Pancreas (tissue), 10 donors: Measurements from ENCODE around the gene CAMSAP3. TPM values are rescaled to one million over a fixed set of nuclear protein-coding genes. Genes with fewer than 3 reads are reported as not detected.

Source experiments
- ATAC-seq, 4 donors: fragments of 200-7000 bp; cut with Tn5 transposase; one replicate each; pipeline versions ENCODE4 v1.8.0 to v1.9.1; 2020; ENCODE audit warnings: mild to moderate bottlenecking in 4 of 4, moderate library complexity in 4 of 4
- DNase-seq, 6 donors: peaks; one replicate each; pipeline ENCODE4 v3.0.0-alpha.2; 2020
- FAIRE-seq: peaks from 2 replicates; lab custom pipeline; 2012; peaks lifted over from hg19 to GRCh38; lab: Jason Lieb, UNC
- H3K27ac ChIP-seq, 4 donors: fragments of 200-600 bp; sonication (generic); 1 replicate in 3 of 4; 2 replicates in 1 of 4; pipeline versions ENCODE4 v1.5.0 to v1.8.0; 2020
- H3K27me3 ChIP-seq, 4 donors: fragments of 200-600 bp; one replicate each; pipeline ENCODE4 v1.8.0; 2021
- H3K36me3 ChIP-seq, 3 donors: fragments of 200-600 bp; sonication (generic) in 1 of 3; one replicate each; pipeline versions ENCODE4 v1.5.0 to v1.8.0; 2020 to 2021
- H3K4me1 ChIP-seq, 3 donors: fragments of 200-600 bp; one replicate each; pipeline ENCODE4 v1.8.0; 2021
- H3K4me3 ChIP-seq, 4 donors: fragments of 200-600 bp; sonication (generic) in 2 of 4; one replicate each; pipeline versions ENCODE4 v1.5.0 to v1.8.0; 2020 to 2021
- H3K9me3 ChIP-seq, 4 donors: fragments of 200-600 bp; one replicate each; pipeline ENCODE4 v1.8.0; 2021
- WGBS, 2 donors: extraction: QIAGEN DNeasy Blood & Tissue Kit; methylation state at CpG; one replicate each; pipeline ENCODE4 v1.1.7; 2013; 5-methylcytosine and 5-hydroxymethylcytosine counted together
- intact Hi-C, 3 donors: fragments of 100-400 bp; cut with DNase I; formaldehyde crosslinking; loops; one replicate each; pipeline versions ENCODE4 v1.11.1 to v1.14.2; 2022
- polyA plus RNA-seq, 2 donors: library from polyadenylated mRNA; stranded (reverse); fragments of 200-250 nt; gene quantifications; one replicate each; pipeline ENCODE4 v1.2.3, GENCODE V29; 2013
- total RNA-seq, 6 donors: library from RNA; stranded (reverse); fragmentation: NEBNext Ultra II Directional in 4 of 6; extraction: Animal tissue kit (Norgen Biotek cat#: 25700) in 4 of 6; gene quantifications; one replicate each; pipeline versions ENCODE4 v1.2.1 to v1.2.4, GENCODE V29; 2021 to 2023
- TF ChIP-seq, protein P1 (sequence below), 4 donors: fragments of 200-600 bp; sonication (generic) in 3 of 4; IDR thresholded peaks; one replicate each; pipeline versions ENCODE4 v1.5.0 to v1.8.0; 2021; ENCODE audit warnings: antibody characterized with exemption in 4 of 4
- donor health status: healthy with polysubstance abuse.
- donor health status: DM: no; HTN: no; CAD: no; lungs with moderate emphysema.
- donor health status: DM: no; HTN: no; CAD: no.
- donor health status: control.
- donor health status: control.
- donor health status: Bipolar disorder and iron deficiency.
- donor health status: DM: yes; HTN: yes; CAD: no.
- donor health status: DM: no; HTN: no; CAD: no.
- donor health status: DM: no; HTN: no; CAD: no.
- donor health status: DM: yes; HTN: yes; CAD: no.

CAMSAP3 gene
- total and polyA plus RNA-seq, 8 donors = 12.1 to 64.5 (median 23.5) TPM

DNA sequence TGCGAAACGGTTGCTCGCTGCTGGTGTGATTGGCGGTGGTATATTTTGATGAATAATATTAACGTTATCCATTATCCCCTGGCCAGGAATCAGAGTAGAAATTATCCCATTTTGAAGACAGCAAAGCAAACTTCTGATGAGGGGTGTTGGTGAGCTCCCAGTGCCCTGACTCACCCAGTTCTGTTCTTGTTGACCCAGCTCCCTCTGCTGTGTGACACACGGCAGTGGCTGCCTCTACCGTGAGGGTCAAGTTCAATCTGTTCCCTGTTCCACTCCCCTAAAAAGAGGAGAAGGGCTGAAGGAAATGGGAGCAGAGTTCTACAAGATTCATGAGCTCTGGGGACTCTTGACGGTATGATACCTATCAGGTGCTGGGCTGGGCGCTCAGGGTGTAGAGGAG, 2.0 kb downstream of the CAMSAP3 start:
- WGBS, 2 donors = 61 to 67% methylated on average over 9 of the region's 9 CpGs
- peak in 3 of 4 donors; percentile 33 to 35 (median 33) for ATAC-seq
- FAIRE-seq = no peak
- Histone ChIP-seq H3K27me3 (no peaks in the 10 kb centered on the region), H3K4me1 (peaks cover 5 to 10% (median 5%) of the 10 kb centered on the region in 3 donors), H3K27ac (no peak overlapping the region), H3K4me3 (no peak overlapping the region), H3K9me3 (no peaks in the 10 kb centered on the region), H3K36me3 (no peaks in the 10 kb centered on the region)
- intact Hi-C loops = no loop called here
- DNase-seq = peak in 1 of 6 donors; percentile 41
- TF ChIP-seq, protein P1, sequence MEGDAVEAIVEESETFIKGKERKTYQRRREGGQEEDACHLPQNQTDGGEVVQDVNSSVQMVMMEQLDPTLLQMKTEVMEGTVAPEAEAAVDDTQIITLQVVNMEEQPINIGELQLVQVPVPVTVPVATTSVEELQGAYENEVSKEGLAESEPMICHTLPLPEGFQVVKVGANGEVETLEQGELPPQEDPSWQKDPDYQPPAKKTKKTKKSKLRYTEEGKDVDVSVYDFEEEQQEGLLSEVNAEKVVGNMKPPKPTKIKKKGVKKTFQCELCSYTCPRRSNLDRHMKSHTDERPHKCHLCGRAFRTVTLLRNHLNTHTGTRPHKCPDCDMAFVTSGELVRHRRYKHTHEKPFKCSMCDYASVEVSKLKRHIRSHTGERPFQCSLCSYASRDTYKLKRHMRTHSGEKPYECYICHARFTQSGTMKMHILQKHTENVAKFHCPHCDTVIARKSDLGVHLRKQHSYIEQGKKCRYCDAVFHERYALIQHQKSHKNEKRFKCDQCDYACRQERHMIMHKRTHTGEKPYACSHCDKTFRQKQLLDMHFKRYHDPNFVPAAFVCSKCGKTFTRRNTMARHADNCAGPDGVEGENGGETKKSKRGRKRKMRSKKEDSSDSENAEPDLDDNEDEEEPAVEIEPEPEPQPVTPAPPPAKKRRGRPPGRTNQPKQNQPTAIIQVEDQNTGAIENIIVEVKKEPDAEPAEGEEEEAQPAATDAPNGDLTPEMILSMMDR (IDR thresholded peaks at IDR 0.05) = no peak

DNA sequence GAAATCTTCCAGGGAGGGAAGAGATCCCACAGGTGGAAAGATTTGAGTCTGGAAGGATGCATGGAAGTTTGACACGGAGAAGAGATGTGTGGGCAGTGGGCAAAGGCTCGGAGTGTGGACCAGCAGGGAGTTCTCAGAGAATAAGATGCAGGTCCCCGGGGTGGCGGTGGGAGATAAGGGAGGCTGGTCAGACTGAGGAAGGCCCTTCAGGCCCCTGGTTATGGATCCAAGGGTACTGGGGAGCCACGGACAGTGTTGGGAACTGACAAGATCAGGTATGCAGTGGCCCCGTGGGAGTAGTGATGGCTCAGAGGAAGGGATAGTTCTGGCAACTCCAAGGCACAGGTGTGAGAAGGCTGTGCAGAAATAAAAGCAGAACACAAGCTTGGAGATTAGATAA, 2.5 kb downstream of the CAMSAP3 start:
- 64 to 71% methylated on average over 6 of the region's 6 CpGs for WGBS, 2 donors
- no peak overlapping the region for H3K4me3 ChIP-seq
- H3K9me3 ChIP-seq = no peaks in the 10 kb centered on the region
- no peak overlapping the region for H3K27ac ChIP-seq
- peaks cover 5 to 13% (median 5%) of the 10 kb centered on the region in 3 donors for H3K4me1 ChIP-seq
- intact Hi-C loops = no loop called here
- no peaks in the 10 kb centered on the region for H3K36me3 ChIP-seq
- peak in 1 of 6 donors; percentile 13 for DNase-seq
- no peak for FAIRE-seq
- TF ChIP-seq, protein P1 (IDR thresholded peaks at IDR 0.05) = no peak
- no peaks in the 10 kb centered on the region for H3K27me3 ChIP-seq
- ATAC-seq = no peak

DNA sequence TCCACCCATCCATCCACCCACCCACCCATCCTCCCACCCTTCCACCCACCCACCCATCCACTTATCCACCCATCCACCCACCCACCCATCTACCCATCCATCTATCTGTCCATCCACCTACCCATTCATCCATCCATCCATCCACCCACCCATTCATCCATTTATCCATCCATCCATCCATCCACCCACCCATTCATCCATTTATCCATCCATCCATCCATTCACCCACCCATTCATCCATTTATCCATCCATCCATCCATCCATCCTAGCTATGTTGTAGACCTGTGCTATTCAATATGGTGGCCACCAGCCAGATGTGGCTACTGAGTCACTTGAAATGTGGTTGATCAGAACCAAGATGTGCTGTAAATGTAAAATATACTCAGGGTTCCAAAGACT, 5.1 kb downstream of the CAMSAP3 start:
- intact Hi-C loops = no loop called here
- TF ChIP-seq, protein P1 (IDR thresholded peaks at IDR 0.05) = no peak
- Histone ChIP-seq H3K36me3 (no peaks in the 10 kb centered on the region), H3K4me1 (peaks cover 5 to 13% (median 5%) of the 10 kb centered on the region in 3 donors), H3K9me3 (no peaks in the 10 kb centered on the region), H3K4me3 (no peak overlapping the region), H3K27me3 (no peaks in the 10 kb centered on the region), H3K27ac (no peak overlapping the region)
- ATAC-seq (no peak), DNase-seq (no peak), FAIRE-seq (no peak)

DNA sequence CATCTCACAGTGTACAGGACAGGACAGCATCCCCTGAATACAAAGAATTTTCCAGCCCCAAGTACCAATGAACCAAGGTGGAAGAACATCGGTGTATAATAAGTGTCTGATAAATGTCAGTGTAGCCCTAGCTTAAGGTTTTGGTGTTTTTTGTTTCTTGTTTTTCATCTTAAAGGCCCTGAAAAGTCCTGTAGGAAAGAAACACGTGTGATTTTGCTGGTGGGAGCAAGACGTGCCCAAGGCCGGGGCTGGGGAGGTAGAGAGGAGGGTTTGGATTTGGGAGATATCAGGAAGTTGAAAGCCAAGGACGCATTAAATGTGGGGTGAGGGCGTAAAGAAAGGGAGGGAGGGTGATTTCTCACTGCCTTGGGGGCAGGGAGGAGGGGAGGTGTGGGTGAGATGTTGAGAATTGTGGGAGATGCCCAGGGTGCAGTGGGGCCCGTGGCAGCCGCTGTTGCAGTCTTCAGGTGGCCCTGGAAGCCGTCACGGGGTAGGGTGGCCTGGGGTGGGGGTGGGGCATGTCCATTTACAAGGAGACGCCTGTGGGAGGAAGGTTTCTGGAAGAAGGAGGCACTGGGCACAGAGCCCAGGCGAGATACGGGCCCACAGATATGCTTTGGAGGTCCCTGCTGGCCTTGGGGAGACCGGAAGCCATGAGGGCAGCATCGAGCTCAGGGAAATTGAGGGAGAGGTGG, 6.7 kb downstream of the CAMSAP3 start:
- intact Hi-C loops = no loop called here
- 25 to 33% methylated on average over 15 of the region's 15 CpGs for WGBS, 2 donors
- TF ChIP-seq, protein P1 (IDR thresholded peaks at IDR 0.05) = no peak
- Histone ChIP-seq H3K36me3 (peaks cover 0 to 5% (median 0%) of the 10 kb centered on the region in 3 donors), H3K27me3 (no peaks in the 10 kb centered on the region), H3K4me3 (no peak overlapping the region), H3K4me1 (peaks cover 3 to 11% (median 5%) of the 10 kb centered on the region in 3 donors), H3K27ac (peak overlapping the region in 1 of 4 donors; percentile 38), H3K9me3 (no peaks in the 10 kb centered on the region)
- peak; percentile 39 to 83 (median 62) for ATAC-seq
- FAIRE-seq = no peak
- peak in 5 of 6 donors; percentile 42 to 69 (median 67) for DNase-seq

DNA sequence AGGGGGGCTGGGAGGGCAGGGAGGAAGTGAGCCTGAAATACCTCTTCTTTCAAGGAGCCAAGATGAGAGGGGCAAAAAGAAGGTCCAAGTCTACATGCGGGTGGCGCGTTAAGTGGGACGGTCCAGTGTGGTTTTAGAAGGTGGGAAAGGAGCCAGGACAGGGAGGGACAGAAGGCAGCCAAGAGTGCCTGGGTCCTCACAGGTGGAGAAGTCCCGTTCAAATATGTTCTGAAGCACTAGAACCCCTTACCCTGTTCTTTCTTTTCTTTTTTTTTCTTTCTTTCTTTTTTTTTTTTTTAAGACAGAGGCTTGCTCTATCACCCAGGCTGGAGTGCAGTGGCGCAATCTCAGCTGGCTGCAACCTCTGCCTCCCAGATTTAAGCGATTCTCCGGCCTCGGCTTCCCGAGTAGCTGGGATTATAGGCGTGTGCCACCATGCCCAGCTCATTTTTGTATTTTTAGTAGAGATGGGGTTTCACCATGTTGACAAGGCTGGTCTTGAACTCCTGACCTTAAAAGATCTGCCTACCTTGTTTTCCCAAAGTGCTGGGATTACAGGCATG, 7.4 kb downstream of the CAMSAP3 start:
- 54 to 61% methylated on average over 11 of the region's 11 CpGs for WGBS, 2 donors
- Histone ChIP-seq H3K36me3 (peaks cover 0 to 6% (median 0%) of the 10 kb centered on the region in 3 donors), H3K27ac (peak overlapping the region in 1 of 4 donors; percentile 38), H3K9me3 (no peaks in the 10 kb centered on the region), H3K4me1 (peaks cover 0 to 8% (median 5%) of the 10 kb centered on the region in 3 donors), H3K4me3 (no peak overlapping the region), H3K27me3 (no peaks in the 10 kb centered on the region)
- intact Hi-C loops = no loop called here
- ATAC-seq (peak in 3 of 4 donors; percentile 11 to 60 (median 42)), FAIRE-seq (no peak), DNase-seq (no peak)
- TF ChIP-seq, protein P1 (IDR thresholded peaks at IDR 0.05) = no peak
